Raji (cell line): ENCODE data around the gene C16orf46.
A peak's percentile ranks its signal among the peaks of the same experiment; 100 is the strongest.

ENCODE experiments used
- POLR2A ChIP-seq: IDR thresholded peaks from 2 replicates; pipeline ENCODE4 v1.6.1; 2011; ENCODE audit warnings: low read depth, low read length, control low read depth; ENCODE audit not compliant: insufficient read depth

C16orf46 gene, protein sequence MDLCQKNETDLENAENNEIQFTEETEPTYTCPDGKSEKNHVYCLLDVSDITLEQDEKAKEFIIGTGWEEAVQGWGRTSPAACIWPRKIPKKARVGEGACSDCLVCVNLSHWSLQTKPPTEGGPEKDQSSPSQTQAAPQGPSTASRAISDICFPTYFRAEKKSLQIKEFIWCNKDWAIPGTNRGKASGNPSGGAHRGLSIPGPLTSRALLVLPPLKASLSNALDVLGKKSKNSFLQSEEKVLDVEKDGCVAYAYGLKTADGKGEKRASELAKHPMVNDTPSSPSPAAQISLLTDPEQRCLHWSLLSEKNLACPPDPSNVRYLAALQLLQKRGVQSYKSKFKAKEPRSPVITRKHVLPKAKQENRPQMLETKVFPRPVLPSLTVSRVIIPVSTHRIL

DNA sequence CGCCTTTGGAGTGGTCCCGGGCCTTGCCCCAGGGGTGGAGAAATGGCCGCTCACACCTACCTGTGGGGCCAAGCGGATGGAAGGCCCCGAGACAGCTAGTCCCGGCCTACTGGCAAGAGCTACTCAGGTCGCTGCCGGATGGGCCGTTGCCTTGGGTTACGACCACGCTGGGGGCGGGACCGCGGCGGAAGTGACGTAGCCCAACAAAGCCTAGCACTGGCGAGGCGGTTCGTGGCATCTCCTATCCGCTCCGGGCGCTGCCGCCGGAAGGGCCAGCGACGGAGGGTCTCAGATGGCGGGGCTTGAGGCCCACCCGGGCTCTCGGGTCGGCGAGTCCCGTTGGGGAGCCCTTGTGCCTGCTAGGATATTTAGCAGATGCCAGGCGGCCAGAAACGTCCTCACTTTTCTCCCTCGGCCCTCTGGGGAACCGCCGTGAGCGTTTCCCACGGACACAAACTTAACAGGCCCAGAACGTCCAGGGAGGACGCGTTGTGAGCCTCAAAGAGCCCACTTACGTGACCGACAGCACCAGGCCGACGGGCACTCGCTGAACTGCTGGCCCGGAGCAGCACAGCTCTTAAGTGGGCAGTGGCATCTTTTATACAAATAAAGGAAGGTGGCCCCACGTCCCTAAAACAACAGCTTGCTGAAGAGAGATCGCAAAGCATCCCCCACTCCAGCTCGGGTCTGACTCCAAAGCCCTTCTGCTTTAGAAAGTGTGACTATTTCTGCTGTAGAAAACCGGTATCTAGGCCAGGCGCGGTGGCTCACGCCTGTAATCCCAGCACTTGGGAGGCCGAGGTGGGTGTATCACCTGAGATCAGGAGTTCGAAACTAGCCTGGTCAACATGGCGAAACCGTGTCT is at the start of gene C16orf46:
TSS of gene C16orf46 (minus strand) at position 163 of the 865 bp plus-strand sequence. CDS start 13,283 bp downstream, outside the sequence.
- peak; percentile 73 for TF ChIP-seq POLR2A

DNA sequence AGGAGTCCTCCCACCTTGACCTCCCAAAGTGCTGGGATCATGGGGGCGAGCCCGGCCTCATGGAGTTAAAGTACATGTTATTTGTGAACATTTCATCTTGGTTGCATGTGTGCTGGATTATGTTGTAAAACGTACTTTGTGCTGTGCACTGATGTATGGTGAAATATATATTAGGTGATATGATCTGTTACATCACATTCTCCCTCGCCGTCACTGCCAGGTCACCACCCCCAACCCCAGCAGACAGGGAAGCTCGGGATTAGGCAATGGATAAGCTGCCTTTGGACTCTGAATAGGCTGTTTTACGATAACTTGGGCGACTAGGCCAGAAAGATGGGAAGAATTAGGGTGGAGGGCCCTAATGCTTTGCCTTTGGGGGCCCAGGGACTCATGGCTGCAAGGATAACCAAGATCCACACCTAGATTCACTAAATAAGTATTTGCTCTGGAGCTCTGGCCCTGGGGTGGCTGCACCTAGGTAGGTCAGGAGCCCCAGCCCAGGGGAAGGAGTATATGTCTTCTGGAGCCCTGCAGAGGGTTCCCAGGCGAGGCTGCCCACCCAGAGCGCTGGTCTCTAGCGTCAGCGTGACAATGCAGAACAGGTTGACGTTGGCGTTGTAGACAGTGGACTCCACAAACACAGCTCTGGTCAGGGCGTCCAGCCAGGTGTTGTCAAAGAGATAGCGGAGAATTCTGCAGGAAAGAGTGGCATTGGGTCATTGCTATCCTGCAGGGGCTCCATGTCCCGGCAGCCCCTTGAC is 46.2 kb upstream of the C16orf46 start:
- TF ChIP-seq POLR2A, result no peak

DNA sequence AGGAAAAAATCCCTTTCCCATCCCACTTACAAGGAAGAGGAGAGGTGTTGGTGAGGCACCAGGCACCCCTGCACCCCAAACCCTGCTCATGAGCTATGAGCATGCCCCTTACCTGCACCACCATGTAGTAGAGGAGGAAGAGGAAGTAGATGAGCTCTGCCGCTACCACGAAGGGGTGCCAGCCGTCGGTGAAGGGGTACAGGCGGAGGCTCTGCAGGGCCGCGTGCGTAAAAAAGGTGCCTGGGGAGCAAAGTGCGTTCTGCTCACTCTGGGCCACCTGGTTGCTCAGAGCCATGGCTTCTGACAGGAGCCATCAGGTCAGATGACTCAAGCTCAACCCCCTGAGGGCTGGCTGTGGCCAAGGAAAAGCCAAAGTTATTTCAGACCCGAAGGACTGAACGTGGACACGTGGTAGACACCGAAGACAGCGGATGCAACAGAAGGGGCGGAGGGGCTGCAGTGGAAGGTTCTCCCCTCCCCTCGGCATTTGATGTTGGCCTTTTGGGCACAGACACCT is 44.5 kb upstream of the C16orf46 start:
- no peak for TF ChIP-seq POLR2A

DNA sequence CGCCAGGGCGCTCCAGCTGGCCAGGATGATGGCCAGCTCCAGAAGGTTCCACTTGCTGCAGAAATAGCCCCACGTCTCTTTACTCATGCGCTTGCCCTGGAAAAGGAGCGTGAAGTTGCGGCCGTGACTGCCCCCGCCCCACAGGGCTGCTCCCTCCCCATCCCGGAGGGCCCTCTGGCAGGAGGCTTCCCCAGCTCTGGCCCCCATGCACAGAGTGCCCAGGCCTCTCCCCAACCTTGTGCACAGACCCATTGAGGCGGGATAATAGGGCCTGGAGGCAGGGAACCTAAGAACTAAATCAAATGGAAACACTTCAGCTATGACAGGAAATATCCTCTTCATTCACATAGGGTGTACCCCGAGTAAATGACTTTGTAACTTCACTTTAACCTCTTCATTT is 40.4 kb upstream of the C16orf46 start:
- TF ChIP-seq POLR2A, result no peak

DNA sequence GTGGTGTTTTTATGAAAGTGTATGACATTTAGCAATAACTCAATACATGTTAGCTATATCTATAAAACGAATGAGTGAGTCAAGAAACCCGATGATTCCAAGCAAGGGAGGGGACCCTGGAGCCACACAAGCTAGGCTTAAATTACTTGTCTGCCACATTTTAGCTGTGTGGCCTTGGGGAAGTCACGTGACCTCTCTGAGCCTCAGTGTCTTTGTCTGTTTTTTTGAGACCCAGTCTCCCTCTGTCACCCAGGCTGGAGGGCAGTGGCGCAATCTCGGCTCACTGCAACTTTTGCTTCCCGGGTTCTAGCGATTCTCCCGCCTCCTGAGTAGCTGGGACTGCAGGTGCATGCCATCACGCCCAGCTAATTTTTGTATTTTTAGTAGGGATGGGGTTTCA is 39.2 kb upstream of the C16orf46 start:
- no peak for TF ChIP-seq POLR2A

DNA sequence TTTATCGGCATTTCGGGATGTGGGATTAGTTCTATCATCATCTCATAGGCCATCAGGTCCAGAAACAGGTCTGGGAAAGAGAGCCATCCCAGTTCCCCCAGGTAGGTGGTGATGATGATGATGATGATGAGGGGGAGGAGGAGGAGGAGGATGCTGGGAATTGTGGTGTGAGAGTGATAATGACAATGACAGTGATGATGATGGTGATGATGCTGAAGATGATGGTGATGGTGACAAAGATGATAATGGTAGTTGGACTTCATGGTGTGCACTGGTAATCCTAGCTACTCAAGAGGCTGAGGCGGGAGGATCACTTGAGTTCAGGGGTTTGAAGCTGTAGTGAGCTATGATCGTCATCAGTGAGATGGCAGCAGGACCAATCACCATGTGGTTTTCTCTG is 35.4 kb upstream of the C16orf46 start:
- TF ChIP-seq POLR2A, result no peak

DNA sequence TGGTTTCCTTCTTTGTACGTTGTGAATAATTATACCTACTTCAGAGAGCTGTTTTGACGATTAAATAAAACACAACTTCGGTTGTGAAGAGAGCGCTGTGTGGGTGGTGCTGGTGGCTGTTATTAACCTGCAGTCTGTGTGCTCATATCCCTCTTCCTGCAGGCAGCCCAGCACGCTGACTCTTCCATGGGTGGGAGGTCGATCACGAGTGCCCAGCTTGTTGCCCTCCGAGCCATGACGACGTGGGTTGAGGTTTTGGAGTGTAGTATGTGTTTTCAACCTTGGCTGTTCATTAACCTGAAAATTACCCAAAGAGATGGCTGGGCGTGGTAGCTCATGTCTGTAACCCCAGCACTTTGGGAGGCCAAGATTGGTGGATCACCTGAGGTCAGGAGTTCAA is 30.5 kb upstream of the C16orf46 start:
- no peak for TF ChIP-seq POLR2A

DNA sequence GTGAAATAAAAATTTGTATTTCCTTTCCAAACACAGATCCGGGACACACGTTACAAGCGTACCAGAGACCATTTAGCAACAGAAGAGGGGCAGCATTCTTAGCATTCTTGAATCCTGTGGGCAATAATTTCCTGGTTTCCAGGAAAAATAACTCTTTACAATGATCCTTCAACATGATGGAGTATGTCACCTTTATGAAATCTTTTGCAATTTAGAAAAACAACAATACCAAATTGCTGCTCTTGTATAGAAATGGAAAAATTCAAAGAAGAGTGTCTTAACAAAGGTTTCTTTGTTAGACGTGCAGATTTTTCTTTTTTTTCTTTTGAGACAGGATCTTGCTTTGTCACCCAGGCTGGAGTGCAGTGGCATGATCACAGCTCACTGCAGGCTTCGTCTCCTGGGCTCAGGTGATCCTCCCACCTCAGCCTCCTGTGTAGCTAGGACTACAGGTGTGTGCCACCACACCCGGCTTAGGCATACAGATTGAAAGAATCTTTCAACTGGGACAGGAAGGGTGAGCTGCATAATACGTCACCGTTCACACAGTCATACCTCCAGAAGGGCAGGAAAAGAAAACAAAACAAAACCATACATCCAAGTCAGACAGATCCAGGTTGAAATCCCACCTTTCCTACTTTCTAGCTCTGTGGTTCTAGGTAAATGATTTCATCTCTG is 29.9 kb upstream of the C16orf46 start:
- TF ChIP-seq POLR2A, result no peak

DNA sequence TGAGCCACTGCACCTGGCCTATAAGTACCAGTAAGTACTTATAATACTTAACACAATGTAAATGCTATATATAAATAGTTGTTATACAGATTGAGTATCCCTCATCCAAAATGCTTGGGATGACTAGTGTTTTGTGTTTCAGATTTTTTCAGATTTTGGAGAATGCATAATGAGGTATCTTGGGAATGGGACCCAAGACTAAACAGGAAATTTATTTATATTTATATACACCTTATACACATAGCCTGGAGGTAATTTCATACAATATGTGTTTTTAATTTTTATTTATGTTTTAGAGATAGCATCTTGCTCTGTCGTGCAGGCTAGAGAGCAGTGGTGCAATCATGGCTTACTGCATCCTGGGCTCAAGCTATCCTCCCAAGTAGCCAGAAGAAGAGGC is 28.9 kb upstream of the C16orf46 start:
- no peak for TF ChIP-seq POLR2A

DNA sequence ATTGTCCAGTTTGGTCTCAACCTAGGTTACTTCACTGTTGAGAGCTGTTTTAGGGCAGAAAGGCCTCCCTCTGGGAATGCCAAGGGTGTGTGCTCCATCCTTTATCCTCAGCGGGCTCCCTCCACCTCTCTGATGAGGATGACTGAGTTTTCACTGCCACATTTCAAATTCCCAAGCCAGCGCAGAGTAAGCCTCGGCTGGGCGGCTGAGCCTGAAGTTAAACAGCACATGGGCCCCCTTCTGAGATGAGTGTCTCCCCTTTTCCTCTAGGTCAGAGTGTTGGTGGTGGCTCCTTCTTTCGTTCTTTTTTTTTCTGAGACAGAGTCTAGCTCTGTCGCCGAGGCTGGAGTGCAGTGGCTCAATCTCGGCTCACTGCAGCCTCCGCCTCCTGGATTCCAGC is 24.7 kb upstream of the C16orf46 start:
- no peak for TF ChIP-seq POLR2A

DNA sequence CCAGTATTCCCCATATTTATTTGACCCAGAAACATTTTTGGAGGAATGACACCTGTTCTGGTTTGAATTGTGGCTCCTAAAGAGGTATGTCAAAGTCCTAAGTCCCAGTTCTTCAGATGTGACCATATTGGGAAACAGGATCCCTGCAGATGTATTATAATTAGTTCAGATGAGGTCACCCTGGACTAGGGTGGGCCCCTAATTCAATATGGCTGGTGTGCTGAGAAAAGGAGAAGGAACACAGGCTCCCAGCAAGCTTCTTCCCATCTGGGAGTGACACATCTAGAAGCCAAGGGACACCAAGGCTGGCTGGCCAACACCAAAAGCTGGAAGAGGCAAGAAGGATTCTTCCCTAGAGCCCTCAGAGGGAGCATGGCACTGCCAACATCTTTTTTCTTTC is 22.9 kb upstream of the C16orf46 start:
- no peak for TF ChIP-seq POLR2A

DNA sequence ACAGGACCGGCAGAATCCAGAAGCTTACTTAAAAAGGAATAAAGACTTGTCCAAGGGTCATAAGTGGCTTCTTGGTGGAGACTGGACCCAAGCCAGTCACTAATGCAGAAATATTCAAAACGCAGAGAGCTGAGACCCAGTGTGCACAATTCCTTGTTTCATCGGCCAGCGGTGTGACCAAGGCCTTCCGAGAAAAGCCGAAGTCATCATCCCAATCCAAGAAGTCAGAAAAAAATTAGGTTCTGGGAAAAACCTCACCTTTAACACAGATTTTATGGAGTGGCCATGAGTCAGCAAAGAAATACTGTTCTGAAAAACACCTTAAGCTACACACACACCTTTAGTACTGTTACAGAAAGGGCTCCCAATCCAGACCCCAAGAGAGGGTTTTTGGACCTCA is 20.2 kb upstream of the C16orf46 start:
- no peak for TF ChIP-seq POLR2A

DNA sequence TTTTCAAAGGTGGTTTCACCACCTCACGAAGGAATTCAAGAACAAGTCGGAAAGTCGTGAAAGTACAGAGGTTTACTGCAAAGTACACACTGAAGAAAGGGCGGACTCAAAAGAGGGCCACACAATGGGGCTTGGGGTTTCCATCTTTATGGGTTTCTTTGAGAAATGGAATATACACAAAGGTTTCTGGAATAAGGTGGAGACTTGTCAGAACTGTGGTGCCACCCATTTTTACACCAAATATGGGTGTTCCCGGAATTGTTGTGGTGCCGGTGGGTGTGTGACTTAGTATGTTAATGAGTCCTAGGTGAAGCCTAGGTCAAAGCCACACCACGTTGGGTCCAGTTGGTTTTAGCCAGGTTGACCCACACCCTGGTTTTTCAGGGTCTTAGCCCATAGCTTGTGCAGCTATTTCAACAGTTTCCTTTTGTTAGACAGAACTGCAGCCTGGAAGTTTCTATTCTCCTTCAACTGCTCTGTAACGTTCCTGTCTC is 19.7 kb upstream of the C16orf46 start:
- no peak for TF ChIP-seq POLR2A

DNA sequence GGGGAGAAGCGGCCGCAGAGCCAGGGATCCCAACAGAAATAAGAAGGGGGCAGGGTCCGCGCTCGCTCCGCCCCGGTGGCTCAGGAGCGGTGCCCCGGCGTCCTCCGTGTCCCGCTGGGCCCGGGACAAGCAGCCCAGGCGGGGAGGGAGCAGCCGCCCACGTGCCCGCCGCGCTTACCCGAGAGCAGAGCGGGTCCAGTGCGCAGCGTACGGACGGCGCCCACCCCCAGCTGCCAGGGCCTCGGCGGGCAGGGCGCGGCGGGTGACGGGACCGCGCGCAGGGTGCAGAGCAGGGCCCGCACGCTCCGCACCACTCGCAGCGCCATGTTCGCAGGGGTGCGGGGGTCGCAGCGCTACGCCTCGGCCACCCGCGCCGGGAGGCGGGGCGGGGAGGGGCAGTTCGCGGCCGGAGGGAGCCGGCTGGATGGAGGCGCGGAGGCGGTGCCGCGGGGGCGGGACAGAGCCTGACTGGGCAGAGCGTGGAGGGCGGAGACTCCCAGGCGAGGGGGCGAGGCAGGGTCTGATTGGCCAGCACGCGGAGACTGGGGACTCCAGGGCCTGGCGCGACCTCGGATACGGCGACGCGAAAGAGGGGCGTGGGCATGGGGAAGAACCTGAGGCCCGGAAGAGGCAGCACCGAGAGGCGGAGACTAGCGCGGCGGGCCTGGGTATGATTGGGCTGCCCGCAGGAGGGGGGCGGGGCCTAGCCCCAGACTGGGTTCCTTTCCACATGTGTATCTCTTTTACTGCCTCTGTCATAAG is 19.1 kb upstream of the C16orf46 start, which contains the start of gene GCSH:
TSS of gene GCSH (minus strand) at position 443 of the 762 bp plus-strand sequence. CDS start at position 326, 117 bp downstream.
- TF ChIP-seq POLR2A, result peak; percentile 72; the same call in 1 of the 2 replicates
